Right forelimb (tissue), 1 donor: ENCODE results near the gene GRIA4.

Experiments used
- DNase-seq: peaks from one replicate; pipeline ENCODE4 v3.0.0-alpha.2; 2018

Gene GRIA4

DNA sequence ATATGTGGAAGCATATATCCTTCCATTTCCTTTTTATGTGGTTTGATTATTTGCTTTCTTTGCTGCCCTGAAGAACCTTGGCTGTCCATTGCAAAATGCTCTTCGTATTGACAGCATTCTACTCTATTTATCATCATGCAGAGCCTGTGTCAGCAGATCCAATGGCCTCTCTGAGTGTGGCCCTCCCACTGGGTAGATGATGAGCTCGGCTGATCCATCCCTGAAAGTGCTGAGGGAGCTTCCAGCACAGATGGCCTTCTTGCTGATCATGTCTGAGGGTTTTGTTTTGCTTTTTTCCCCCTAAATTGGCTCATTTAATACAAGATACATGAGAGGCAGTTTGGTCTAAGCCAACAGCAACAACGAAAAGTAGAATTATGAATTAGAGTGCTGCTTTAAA is 181.0 kb downstream of the GRIA4 start:
- no peak for DNase-seq

DNA sequence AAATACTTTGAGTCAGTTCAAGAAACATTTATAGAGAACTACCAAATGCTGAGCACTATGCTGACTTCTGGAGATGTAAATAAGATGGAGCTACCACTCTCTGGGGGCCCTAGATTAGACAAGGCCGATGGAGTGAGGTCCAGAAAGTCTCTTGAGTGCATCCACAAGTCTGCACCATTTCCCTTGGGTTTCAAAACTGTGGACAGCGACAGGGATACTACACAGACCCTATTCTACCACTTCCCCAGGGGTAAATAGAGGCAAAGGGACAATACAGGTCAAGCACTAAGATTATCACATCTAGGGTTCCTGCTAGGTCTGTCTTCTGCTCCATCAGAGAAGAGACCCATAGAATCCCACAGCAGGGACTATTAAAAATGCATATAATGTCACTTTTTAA is 183.2 kb downstream of the GRIA4 start:
- no peak for DNase-seq

DNA sequence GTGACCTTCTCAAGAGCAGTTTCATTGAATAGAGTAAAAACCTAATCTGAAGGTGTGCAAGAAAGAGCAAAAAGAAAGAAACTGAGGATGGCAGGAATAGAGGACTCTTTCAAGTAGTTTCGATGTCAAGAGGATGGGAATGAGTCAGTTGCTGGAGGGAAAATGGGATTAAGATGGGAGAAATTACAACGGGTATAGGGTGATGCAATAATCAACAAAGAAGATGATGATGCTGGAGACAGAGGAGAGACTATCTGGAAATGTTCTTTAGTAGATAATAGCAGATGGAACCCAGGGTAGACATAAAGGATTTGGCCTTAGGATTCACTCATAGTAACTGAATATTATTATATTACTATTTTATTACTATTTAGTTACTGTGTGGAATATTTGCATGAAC is 189.4 kb downstream of the GRIA4 start:
- no peak for DNase-seq

DNA sequence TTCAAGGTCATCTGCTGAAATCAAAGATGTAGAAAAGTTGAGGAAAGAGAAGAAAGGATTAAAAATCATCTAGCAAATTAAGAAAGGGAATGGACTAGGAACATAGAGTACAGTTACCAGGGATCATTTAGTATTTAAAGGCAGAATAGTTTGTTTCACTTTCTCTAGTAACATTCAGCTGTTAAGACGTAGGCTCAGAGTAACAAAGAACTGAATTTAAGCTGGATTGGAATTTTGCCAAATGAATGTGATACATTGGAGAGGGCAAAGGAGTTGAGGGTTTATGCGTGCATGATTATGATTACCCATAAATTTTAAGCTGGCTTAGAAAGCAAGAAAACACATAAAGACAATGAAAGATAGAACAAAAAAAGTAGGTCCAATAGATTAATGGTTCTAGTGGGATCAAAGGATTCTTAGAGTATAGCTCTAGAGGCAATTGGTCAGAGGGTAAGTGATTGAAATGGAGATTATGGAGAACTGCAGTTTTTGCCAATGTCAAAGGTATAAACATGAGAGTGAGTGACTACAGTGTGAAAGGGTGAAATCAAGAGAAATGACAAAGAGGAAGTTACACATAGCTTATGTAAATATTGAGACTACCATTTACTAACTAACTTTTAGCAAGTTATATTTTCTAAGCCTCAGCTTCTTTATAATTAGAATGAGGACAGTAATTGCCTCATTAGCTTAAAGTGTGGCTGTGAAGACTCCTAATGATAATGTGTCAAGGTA is 190.0 kb downstream of the GRIA4 start:
- DNase-seq: no peak

DNA sequence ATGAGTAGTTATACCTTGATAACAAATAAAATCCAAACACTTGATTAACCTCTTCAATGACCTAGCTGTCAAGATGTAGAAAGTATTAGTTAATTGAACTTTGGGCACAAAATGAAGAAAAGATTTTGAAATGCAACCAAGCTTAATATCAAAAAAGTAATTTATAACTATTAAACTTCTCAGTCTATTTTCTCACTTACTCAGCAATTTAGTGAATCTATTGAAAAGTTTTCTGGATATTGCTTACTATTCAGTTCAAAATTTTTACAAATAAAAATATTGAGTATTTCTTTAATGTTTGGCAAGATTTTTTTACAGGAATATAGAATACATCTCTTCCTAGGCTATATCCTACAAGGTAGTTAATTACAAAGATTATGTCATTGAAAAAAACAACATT is 192.5 kb downstream of the GRIA4 start:
- DNase-seq: no peak

DNA sequence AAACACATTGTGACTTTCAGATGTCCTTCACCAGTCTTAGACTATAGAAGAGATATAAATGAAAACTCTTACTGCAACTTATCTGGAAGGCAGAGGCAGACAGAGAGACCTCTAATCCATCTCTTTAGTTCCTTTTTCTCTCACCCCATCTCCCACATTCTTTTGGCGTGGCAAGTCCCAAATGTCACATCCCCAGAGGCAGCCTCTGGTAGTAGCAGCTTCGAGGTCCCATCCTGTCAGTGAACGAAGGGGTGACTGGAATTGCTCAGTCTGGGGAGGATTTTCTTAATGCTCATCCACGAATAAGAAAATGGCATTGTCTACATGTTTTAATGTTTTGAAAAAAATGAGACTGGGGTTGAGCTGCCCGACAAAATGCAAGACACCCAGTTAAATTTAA is 201.4 kb downstream of the GRIA4 start:
- DNase-seq: no peak

DNA sequence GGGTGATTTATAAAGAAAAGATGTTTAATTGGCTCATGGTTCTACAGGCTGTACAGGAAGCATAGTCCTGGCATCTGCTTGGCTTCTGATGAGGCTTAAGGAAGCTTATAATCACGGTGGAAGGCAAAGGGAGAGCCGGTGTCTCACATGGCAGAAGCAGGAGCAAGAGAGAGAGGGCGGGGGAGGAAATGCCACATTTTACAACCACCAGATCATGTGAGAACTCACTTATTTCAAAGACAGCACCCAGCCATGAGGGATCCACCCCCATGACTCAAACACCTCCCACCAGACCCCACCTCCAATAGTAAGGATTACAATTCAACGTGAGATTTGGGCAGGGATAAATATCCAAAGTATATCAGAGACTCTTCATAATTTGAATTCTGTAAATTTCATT is 211.5 kb downstream of the GRIA4 start:
- no peak for DNase-seq

DNA sequence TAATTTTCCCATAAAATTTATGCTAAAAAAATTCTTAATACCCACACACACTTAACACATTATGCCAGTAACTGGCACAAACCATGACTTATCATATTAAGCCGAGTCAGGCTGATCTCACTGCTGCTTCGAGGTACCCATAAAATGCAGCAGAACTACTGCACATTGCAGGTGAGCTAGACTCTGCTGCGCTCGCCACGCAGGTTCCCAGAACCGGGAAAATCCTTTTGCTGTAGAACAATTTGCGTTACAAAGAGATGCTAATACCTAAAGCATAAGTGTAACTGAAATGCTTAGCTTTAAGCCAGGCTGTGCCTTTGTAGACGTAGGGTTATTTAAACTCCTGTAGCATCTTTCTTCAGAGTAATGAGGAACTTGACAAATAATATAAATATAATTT is 211.9 kb downstream of the GRIA4 start:
- no peak for DNase-seq

DNA sequence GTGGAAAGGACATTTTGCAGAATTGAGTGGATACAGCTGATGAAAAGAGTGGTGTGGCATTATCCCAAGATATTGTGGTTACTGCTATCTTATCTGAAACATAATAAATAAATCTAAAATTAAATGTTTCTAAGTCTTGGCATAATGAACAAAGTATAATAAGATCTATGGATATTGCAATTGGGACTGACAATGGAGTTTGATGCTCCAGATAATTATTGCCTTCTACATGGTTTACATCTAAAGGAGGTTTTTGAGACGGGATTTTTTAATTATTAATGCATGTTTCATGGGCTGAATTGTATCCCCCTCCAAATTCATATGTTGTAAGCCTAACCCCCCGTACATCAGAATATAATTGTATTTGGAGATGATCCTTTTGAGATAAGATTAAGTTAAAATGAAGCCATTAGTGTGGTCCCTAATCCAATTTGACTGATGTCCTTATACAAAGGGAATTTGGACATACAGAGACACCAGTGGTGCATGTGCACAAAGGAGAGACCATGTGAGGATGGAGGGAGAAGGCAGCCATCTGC is 213.7 kb downstream of the GRIA4 start:
- DNase-seq: no peak

DNA sequence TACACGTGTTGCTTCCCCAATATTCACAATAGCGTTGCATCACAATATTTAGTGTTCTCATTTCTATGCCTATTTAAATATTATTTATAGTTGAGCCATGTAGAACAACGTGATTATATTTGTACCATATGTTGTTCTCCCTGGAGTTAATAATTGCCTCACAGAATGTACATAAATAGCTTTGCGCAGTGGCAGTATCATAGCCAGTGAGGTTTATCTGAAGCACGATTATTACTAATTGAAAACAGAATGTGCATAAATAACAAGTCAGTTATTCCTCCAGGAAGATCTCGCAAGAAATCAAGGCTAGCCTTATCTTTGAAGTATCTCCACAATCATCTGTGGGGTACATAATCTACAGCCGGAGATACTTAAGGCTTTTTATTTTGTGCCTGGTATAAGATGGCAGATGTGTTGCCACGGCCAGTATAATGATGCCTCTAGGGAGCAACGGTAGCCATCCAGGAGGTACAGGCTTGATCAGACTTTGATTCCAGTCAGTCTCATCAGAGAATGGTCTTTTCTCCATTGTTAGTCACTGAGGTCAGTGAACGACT is 214.7 kb downstream of the GRIA4 start:
- DNase-seq: no peak

DNA sequence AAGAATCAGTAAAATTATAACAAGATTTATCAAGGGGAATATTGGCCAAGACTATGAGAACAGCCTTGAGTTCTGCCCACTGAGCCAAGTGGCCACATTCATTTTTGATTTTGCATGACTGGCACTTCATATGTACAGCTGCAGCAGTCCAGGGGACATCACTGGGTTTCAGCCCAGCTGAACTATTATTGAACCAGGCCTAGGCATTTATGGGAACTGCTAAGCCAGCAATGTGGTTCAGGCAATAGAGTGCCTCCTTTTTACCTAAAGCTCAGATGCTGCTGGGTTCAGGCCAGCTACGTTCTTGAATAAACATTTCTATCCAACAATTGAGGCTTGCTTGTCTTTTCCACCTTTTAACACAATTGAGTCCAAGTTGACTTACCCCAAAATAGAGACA is 215.3 kb downstream of the GRIA4 start:
- no peak for DNase-seq

DNA sequence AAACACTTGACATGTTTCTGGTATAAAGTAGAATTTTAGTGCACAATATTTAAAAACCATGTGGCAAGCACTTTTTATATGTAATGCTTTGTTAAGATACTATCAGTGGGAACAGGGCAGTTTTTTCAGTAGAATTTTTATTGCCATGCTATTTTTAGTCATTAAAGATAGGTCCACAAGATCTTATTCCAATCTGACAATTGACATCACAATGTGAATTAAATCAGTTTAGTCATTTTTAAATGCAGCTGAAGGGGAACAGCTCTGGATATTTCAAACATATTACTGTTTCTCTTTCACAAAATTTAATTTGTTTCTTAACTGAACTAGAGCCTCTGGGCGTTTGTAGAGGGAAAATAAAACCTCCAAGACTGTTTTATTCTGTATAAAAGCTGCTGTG is 218.0 kb downstream of the GRIA4 start:
- DNase-seq: no peak

DNA sequence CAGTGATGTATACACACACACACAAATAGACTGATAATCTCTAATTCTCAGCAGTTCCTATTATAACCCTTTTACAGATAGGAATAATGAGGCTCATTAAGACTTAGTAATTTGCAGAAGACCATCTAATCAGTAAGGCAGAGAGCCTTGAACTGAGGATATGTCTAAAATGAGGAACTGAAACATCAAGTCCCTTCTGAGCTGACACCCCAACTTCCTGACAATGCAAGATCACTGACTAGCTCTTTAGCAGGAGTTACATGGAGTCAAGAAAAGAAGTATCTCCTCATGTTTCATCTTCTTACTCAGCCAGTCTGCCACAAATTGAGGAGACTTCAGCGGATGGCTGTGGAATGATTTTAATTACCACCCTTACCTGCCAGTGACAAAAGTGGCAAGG is 219.2 kb downstream of the GRIA4 start:
- DNase-seq: no peak

DNA sequence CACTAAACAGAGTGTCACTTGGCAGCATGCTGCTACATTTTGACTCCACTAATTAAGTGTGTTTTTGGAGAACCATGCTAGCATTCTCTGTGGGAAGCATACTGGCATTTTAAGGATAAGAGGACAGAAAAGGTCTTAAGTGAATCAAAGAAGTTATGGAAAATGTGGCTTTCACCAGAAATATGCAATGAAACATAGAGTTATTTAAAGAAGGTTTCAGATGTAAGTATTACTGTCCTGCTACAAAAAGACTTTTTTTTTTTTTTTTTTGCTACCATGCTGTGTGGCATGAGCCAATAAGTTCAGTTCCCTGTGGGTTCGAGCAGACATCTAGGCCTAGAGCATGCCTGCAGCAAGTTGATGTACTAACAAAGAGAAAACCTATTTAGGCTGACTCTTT is 224.6 kb downstream of the GRIA4 start:
- no peak for DNase-seq

DNA sequence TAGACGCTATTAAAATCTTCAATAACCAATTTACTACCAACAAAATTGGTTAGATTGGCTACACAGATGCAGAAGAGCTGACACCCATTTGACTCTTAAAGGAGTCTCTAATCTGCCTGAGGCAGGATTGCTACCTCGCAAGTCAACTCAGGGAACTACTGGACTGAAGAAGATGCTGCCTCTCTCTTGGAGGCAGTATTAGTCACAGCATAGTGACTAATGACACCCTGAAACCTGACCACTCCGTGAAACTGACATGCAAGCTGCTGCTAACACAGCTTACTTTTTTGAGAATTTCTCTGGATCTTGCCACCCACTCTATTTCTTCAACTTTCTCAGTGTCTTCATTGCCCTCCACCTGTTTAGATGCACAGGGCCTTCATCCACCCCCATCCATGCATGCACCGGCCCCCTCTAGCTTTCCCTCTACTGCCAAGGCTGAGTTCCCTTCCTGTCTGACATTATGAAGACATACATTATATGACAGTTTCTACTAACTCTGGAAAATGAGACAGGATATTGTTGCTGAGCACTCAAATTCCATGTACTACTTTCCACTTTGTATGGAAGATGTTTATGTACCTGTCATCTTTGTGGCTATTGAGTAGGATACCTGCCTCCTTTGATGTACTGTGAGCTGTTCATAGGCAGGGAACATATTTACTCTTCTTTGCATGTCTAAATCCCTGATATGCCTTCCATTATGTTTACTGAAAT is 229.0 kb downstream of the GRIA4 start:
- DNase-seq: no peak

DNA sequence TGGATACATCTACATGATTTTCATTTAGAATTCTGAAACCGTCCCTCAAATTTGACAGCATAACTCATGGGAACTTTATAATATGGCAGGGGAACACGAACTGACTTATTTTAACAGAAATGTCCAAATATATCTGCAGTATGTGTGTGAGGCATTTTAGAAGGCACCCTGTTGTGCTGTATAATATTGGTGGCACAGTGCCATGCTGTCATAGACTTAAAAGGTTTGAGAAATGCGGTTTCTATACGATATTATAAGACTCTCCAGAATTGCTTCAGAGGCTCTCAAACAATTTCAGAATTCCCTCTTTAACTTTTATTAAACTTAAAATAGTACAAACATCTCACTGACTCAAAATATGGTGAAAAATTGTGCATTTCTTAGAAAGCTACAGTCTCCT is 230.5 kb downstream of the GRIA4 start:
- no peak for DNase-seq

DNA sequence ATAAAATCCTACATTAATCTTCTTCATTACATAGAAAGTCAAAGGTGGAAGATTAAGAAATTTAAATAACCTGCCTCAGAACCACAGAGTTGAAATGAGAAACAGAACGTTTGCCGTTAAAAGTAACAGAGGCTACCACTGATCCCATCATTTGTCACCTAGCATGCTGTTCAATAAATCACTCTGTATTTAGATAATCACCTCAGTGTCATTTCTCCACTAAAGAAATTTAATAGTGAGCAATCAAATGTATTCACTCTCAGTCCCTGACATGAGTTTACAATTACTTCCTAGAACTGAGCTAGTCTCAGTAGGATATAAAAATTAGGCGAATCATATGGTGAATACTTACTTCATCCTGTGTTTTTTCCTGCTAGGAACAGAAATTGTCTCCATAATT is 242.5 kb downstream of the GRIA4 start:
- no peak for DNase-seq

DNA sequence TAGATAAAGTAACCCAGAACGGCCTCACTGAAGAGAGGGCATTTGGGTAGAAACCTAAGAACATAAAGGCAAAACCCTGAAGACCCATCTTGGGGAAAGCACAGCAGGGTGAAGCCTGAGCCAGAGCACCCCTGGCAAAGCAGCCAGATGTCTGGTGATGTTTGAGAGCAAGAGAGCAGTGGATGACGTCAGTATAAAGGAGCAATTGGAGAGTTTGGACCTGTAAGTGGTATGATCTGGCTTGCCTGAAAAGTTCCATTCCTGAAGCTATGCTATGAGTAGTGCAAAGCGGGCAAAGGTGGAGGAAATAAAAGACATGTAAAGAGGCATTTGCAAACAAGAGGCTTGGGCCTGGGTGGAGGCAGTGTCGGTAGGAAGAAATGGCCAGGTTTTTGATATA is 244.4 kb downstream of the GRIA4 start:
- DNase-seq: no peak

DNA sequence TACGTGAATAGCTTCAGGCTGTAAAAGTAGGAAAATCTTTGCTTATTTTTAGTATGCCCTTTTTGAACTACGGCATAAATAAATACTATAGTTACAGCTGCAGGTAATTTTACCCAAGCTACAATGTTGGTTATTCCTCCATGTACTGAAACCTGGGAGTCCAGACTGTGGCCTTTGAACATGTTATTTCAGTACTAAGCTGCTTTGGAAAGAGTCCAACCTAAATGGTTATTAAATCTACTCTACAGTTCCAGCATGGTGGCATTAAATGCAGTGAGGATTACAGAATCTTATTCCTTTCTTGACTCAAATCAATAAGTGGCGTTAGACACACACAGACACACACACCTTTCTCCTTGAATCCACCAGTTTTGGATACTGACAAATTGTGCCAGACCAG is 247.1 kb downstream of the GRIA4 start:
- no peak for DNase-seq

DNA sequence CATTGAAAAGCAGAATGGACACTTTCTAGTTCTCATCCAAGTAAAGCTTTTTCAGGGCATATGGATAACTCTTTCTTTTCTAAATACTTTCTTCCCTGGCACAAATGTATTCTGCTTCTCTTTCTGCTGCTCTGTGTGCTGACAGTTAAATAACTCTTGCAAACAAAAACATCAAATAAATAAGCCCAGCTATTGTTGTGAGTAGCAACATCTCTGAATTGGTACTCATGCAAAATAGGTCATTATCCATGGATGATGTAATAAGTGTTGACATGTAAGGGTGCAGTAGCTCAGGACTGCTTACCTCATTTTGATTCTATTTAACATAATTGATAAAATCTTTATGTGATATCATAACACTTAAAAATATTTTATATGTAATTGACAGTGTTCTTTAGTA is 247.9 kb downstream of the GRIA4 start:
- DNase-seq: no peak

DNA sequence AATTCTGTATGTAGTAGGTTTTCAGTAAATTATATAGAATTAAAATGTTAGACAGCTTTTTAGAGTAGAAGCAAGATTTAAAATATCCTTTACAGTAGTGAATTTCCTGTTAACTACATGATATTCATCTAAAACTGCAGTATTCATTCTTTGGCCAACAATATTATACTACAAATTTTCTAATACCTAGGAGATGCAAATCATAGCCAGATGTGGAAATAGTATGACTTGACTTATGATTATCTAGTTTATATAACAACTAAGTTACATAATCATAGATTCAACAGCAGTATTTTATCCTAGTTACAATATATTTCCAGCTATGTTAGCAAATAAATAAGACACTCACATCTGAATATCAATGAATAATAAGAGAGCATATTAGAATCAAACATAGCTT is 249.0 kb downstream of the GRIA4 start:
- DNase-seq: no peak

DNA sequence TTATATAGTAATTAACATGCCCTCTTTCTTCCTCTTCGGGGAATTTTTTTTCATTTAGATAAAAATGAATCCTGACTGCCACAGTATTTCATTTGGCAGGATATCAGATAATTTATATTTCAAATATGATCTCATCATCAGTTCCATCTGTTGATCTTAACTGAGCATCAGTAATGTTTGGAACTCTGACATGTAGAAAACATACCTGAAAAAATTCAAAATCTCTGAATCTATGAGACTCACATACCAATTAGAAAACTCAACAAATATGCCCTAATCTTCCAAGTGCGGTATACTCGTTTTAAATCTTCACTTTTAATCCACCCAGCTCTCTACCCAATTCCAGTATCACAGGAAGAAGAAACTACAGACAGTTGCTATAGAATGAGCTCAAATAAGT is 250.2 kb downstream of the GRIA4 start:
- DNase-seq: no peak

DNA sequence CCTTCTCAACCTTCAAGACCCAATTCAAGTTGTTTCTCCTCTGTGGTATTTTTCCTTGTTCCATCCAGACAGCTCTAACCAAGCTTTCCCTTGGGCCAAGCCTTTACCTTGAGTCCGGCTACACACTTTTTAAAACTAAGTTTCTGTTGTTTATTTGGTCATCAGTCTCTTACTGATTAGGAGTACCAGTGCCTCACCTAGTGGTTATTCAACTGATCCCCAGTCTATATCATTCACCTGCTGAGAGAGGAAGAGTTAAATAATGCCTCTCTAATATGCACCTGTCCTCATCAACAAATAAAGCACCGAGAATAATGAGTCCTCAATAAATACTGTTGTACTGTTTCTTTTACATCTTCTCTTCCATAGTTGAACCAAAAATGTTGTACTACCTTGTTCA is 251.4 kb downstream of the GRIA4 start:
- DNase-seq: no peak

DNA sequence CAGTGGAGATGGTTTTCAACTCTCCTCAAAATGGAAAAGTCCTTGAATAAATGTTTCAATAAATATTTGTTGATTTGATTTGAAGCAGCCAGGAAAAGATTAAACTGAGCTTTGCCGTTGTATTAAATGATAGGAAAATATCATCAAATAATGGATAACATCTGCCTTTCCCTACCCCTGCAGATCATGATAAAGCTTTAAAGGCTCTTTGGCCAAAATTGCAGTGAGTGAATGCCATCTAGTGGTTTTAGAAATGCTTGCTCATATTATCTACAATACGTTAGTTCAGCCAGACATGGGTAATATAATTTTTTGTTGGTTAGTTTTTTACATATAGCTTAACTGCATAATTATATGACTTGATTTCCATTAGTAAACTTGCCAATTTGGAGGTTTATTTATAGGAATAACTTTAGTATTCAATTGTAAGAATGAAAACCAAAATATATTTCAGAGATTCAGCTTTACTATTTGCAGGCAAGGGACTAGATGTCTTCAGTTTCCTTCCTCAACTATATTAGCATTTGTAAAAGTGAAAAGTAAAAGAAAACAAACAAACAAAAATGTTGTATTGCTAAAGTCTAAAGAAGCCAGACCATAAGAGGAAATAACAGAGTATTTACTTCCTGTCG is 253.0 kb downstream of the GRIA4 start:
- DNase-seq: no peak
